ENCODE results near the gene CD28. TPM values are rescaled to one million over a fixed set of nuclear protein-coding genes. Genes with fewer than 3 reads are reported as not detected.
A peak's percentile ranks its signal among the peaks of the same experiment; 100 is the strongest.

Gene CD28
- total RNA-seq, 2 experiments from 2014 or later, result 128 to 130 TPM

GRCh38 chr2:203714112-203714511 lies 7.7 kb downstream of the CD28 start:
- peak overlapping the region; percentile 28 to 38 for H3K27ac ChIP-seq (ENCODE audit: low read depth in 1 of 2, low read length in 2 of 2)

GRCh38 chr2:203715744-203716143 lies 9.3 kb downstream of the CD28 start:
- Mint-ChIP-seq H3K9me3 (peaks cover 2% of the 10 kb centered on the region), H3K27me3 (no peaks in the 10 kb centered on the region), H3K27ac (peak overlapping the region; percentile 92), H3K4me3 (peak overlapping the region; percentile 71), H3K4me1 (ENCODE audit: low read depth) (peaks cover 96% of the 10 kb centered on the region), H3K36me3 (ENCODE audit: low read depth) (peaks cover 90% of the 10 kb centered on the region)
- H3K27ac ChIP-seq (ENCODE audit: low read depth in 1 of 2, low read length in 2 of 2), result peak overlapping the region; percentile 33 to 46
- TF ChIP-seq CTCF (IDR thresholded peaks at IDR 0.05), result no peak
- no peaks in the 10 kb centered on the region for H3K27me3 ChIP-seq (ENCODE audit: control insufficient read depth in 1 of 2, insufficient read depth in 2 of 2, low read length in 2 of 2)
- H3K4me1 ChIP-seq (ENCODE audit: insufficient read depth, low read length), result peaks cover 75% of the 10 kb centered on the region
- ATAC-seq (ENCODE audit: poor library complexity) (no peak), DNase-seq (no peak)
- ChIA-PET POLR2A (interaction anchor here (0.9 to 19.9 kb wide), 4 partner anchors 9 to 88 kb away, joined by 3 to 621 read pairs (median 146); partner anchors contain the start of gene CD28), CTCF (interaction anchor here (1.1 kb wide), 1 partner anchor 24 kb away, joined by 4 read pairs; no protein-coding TSS in a partner anchor)
- intact Hi-C loops (cut with DNase I, micrococcal nuclease), result loop anchor here (5.0 to 10.0 kb wide), 2 partner anchors 219 to 1933 kb away; partner anchors contain the start of genes ALS2 (in 1 of the 2) and ICOS (in 1 of the 2)
- peak overlapping the region; percentile 3 for H3K4me3 ChIP-seq (ENCODE audit: low read length)
- H3K36me3 ChIP-seq (ENCODE audit: insufficient read depth, low read length), result peaks cover 59% of the 10 kb centered on the region
- no peaks in the 10 kb centered on the region for H3K9me3 ChIP-seq (ENCODE audit: control insufficient read depth in 1 of 2, insufficient read depth in 1 of 2, low read length in 2 of 2)

More at GRCh38 chr2:203714112-203714511, 7.7 kb downstream of the CD28 start:
- Mint-ChIP-seq H3K27me3 (no peaks in the 10 kb centered on the region), H3K4me1 (ENCODE audit: low read depth) (peaks cover 93% of the 10 kb centered on the region), H3K9me3 (no peaks in the 10 kb centered on the region), H3K36me3 (ENCODE audit: low read depth) (peaks cover 93% of the 10 kb centered on the region), H3K27ac (peak overlapping the region; percentile 92), H3K4me3 (peak overlapping the region; percentile 90)
- Histone ChIP-seq H3K27me3 (ENCODE audit: control insufficient read depth in 1 of 2, insufficient read depth in 2 of 2, low read length in 2 of 2) (no peaks in the 10 kb centered on the region), H3K9me3 (ENCODE audit: control insufficient read depth in 1 of 2, insufficient read depth in 1 of 2, low read length in 2 of 2) (no peaks in the 10 kb centered on the region), H3K4me3 (ENCODE audit: low read length) (peak overlapping the region; percentile 6), H3K4me1 (ENCODE audit: insufficient read depth, low read length) (peaks cover 64% of the 10 kb centered on the region), H3K36me3 (ENCODE audit: insufficient read depth, low read length) (peaks cover 64% of the 10 kb centered on the region)
- DNase-seq (peak in 1 of 14 experiments; percentile 9), ATAC-seq (ENCODE audit: poor library complexity) (no peak)
- CTCF ChIA-PET, result no interaction called here
- no peak for TF ChIP-seq CTCF (IDR thresholded peaks at IDR 0.05)
- intact Hi-C loops (cut with DNase I, micrococcal nuclease), result loop anchor here (5.0 to 10.0 kb wide), 3 partner anchors 88 to 227 kb away; partner anchors contain the start of gene ICOS (in 1 of the 2)
- POLR2A ChIA-PET, result interaction anchor here (0.6 to 19.9 kb wide), 5 partner anchors 18 to 90 kb away, joined by 3 to 621 read pairs (median 3); no protein-coding TSS in a partner anchor

- Histone ChIP-seq H3K36me3 (ENCODE audit: insufficient read depth, low read length) (peaks cover 51% of the 10 kb centered on the region), H3K9me3 (ENCODE audit: control insufficient read depth in 1 of 2, insufficient read depth in 1 of 2, low read length in 2 of 2) (no peaks in the 10 kb centered on the region), H3K27ac (ENCODE audit: low read depth in 1 of 2, low read length in 2 of 2) (peak overlapping the region; percentile 70 to 72), H3K4me3 (ENCODE audit: low read length) (peak overlapping the region; percentile 21), H3K4me1 (ENCODE audit: insufficient read depth, low read length) (peaks cover 81% of the 10 kb centered on the region), H3K27me3 (ENCODE audit: control insufficient read depth in 1 of 2, insufficient read depth in 2 of 2, low read length in 2 of 2) (no peaks in the 10 kb centered on the region)
- intact Hi-C loops (cut with DNase I, micrococcal nuclease), result loop anchor here (2.0 to 10.0 kb wide), 3 partner anchors 15 to 1936 kb away; partner anchors contain the start of genes ALS2 (in 1 of the 2) and ICOS (in 1 of the 2)
- Mint-ChIP-seq H3K4me1 (ENCODE audit: low read depth) (peaks cover 97% of the 10 kb centered on the region), H3K4me3 (peak overlapping the region; percentile 75), H3K27me3 (no peaks in the 10 kb centered on the region), H3K27ac (peak overlapping the region; percentile 92), H3K36me3 (ENCODE audit: low read depth) (peaks cover 86% of the 10 kb centered on the region), H3K9me3 (peaks cover 2% of the 10 kb centered on the region)
- DNase-seq (peak in 10 of 14 experiments; percentile 29 to 83 (median 44)), ATAC-seq (ENCODE audit: poor library complexity) (peak; percentile 45)
- POLR2A ChIA-PET, result interaction anchor here (0.6 to 19.9 kb wide), 15 partner anchors 11 to 231 kb away, joined by 3 to 621 read pairs (median 6); partner anchors contain the start of genes CD28, CTLA4 and RAPH1
- CTCF ChIA-PET, result interaction anchor here (1.0 to 2.4 kb wide), 4 partner anchors 23 to 97 kb away, joined by 3 to 7 read pairs (median 4); no protein-coding TSS in a partner anchor
- TF ChIP-seq CTCF (IDR thresholded peaks at IDR 0.05), result no peak
Measured at GRCh38 chr2:203718087-203718486, 11.6 kb downstream of the CD28 start.

Measured in CD4-positive, alpha-beta T cell (primary cell).